IMR-90 (cell line): Measurements from ENCODE around the gene DHX40. TPM values are rescaled to one million over a fixed set of nuclear protein-coding genes. Genes with fewer than 3 reads are reported as not detected.

Experiments used
- ATAC-seq: fragments of 200-7000 bp; cut with Tn5 transposase; 2 replicates; pipeline ENCODE4 v1.9.1; 2020; ENCODE audit warnings: low read depth, mild to moderate bottlenecking, moderate library complexity
- BruUV-seq: library from RNA; stranded (reverse); fragments of 400-500 nt; replicated peaks from 2 replicates; lab custom pipeline; 2021; lab: Mats Ljungman, UMichigan
- CTCF ChIA-PET: fragments of 300-600 bp; formaldehyde crosslinking; extraction: SDS; loops from one replicate; lab custom pipeline; 2021; ENCODE audit warnings: antibody characterized with exemption; lab: Yijun Ruan, JAX
- POLR2A ChIA-PET: fragments of 300-600 bp; sonication (Branson Sonifier 250); formaldehyde crosslinking; loops from one replicate; lab custom pipeline; 2022; ENCODE audit warnings: antibody characterized with exemption; ENCODE audit not compliant: unreplicated experiment; lab: Charles Lee
- DNase-seq: peaks from one replicate; pipeline ENCODE4 v3.0.0; 2013
- H2AFZ ChIP-seq: replicated peaks from 2 replicates; pipeline ENCODE3; 2013; ENCODE audit warnings: low read length, mild to moderate bottlenecking; ENCODE audit not compliant: poor library complexity
- H2AK5ac ChIP-seq: 2 replicates; pipeline ENCODE4 v1.6.1; 2013; ENCODE audit warnings: low read depth, low read length, inconsistent platforms
- H2AK9ac ChIP-seq: replicated peaks from 2 replicates; pipeline ENCODE3; 2013; ENCODE audit warnings: mild to moderate bottlenecking, low read depth, low read length, moderate library complexity; ENCODE audit not compliant: poor library complexity
- H2BK120ac ChIP-seq: 2 replicates; pipeline ENCODE4 v1.6.1; 2013; ENCODE audit warnings: low read depth, low read length, inconsistent platforms
- H2BK15ac ChIP-seq: 3 replicates; pipeline ENCODE4 v1.6.1; 2013; ENCODE audit warnings: low read depth, low read length, inconsistent platforms
- H2BK20ac ChIP-seq: 2 replicates; pipeline ENCODE4 v1.6.1; 2013; ENCODE audit warnings: low read depth, mild to moderate bottlenecking, inconsistent platforms, low read length, moderate library complexity
- H2BK5ac ChIP-seq: 2 replicates; pipeline ENCODE4 v1.6.1; 2013; ENCODE audit warnings: mild to moderate bottlenecking, low read depth, low read length, inconsistent platforms; ENCODE audit not compliant: poor library complexity, severe bottlenecking
- H3K14ac ChIP-seq: replicated peaks from 2 replicates; pipeline ENCODE4 v1.6.1; 2013; ENCODE audit warnings: low read depth, low read length, inconsistent platforms
- H3K18ac ChIP-seq: 2 replicates; pipeline ENCODE4 v1.6.1; 2013; ENCODE audit warnings: low read depth, low read length, control low read depth
- H3K23ac ChIP-seq: 2 replicates; pipeline ENCODE4 v1.6.1; 2013; ENCODE audit warnings: low read depth, low read length, inconsistent platforms
- H3K27ac ChIP-seq: 2 replicates; pipeline ENCODE4 v1.5.1; 2013; ENCODE audit warnings: mild to moderate bottlenecking, control low read depth, low read length; ENCODE audit not compliant: insufficient read depth
- H3K27me3 ChIP-seq: 2 replicates; pipeline ENCODE4 v1.6.1; 2013; ENCODE audit warnings: low read length; ENCODE audit not compliant: control insufficient read depth, insufficient read depth
- H3K36me3 ChIP-seq: 2 replicates; pipeline ENCODE4 v1.6.1; 2013; ENCODE audit warnings: low read length, mixed read lengths; ENCODE audit not compliant: control insufficient read depth, insufficient read depth
- H3K4ac ChIP-seq: 2 replicates; pipeline ENCODE4 v1.6.1; 2013; ENCODE audit warnings: low read depth, low read length, inconsistent platforms
- H3K4me1 ChIP-seq: 2 replicates; pipeline ENCODE4 v1.6.1; 2013; ENCODE audit warnings: low read length, mixed read lengths; ENCODE audit not compliant: control insufficient read depth, insufficient read depth
- H3K4me2 ChIP-seq: 2 replicates; pipeline ENCODE4 v1.6.1; 2013; ENCODE audit warnings: low read depth, mild to moderate bottlenecking, control low read depth, low read length, moderate library complexity
- H3K4me3 ChIP-seq: 2 replicates; pipeline ENCODE4 v1.5.1; 2013; ENCODE audit warnings: low read depth, mild to moderate bottlenecking, control low read depth, low read length, moderate library complexity; ENCODE audit not compliant: insufficient read depth
- H3K56ac ChIP-seq: 2 replicates; pipeline ENCODE4 v1.6.1; 2013; ENCODE audit warnings: low read length, inconsistent platforms; ENCODE audit not compliant: insufficient read depth; ENCODE audit errors: extremely low read depth
- H3K79me1 ChIP-seq, 2 experiments: 2 replicates each; pipeline ENCODE4 v1.6.1; 2013; ENCODE audit warnings: low read length in 2 of 2, inconsistent platforms in 1 of 2, low read depth in 1 of 2
- H3K9ac ChIP-seq: 2 replicates; pipeline ENCODE4 v1.6.1; 2013; ENCODE audit warnings: low read depth, low read length, control low read depth
- H3K9me1 ChIP-seq: 2 replicates; pipeline ENCODE4 v1.6.1; 2013; ENCODE audit warnings: low read length, inconsistent platforms; ENCODE audit not compliant: insufficient read depth
- H3K9me3 ChIP-seq: 2 replicates; pipeline ENCODE4 v1.6.1; 2013; ENCODE audit warnings: low read length; ENCODE audit not compliant: control insufficient read depth, insufficient read depth
- H4K20me1 ChIP-seq: 2 replicates; pipeline ENCODE4 v1.6.1; 2013; ENCODE audit warnings: low read length, inconsistent platforms; ENCODE audit not compliant: insufficient read depth
- H4K5ac ChIP-seq: 2 replicates; pipeline ENCODE4 v1.6.1; 2013; ENCODE audit warnings: mild to moderate bottlenecking, low read depth, low read length, control low read depth
- H4K8ac ChIP-seq, 2 experiments: 2 replicates each; pipeline ENCODE4 v1.6.1; 2013; ENCODE audit warnings: low read depth in 2 of 2, low read length in 2 of 2, control low read depth in 1 of 2, inconsistent platforms in 1 of 2
- H4K91ac ChIP-seq: 2 replicates; pipeline ENCODE4 v1.6.1; 2013; ENCODE audit warnings: low read depth, low read length, inconsistent platforms; ENCODE audit not compliant: insufficient read depth
- BHLHE40 ChIP-seq: fragments of 150-350 bp; IDR thresholded peaks from 2 replicates; pipeline ENCODE4 v1.6.1; 2016; ENCODE audit warnings: mild to moderate bottlenecking, low read depth, low read length
- CHD1 ChIP-seq: IDR thresholded peaks from 2 replicates; pipeline ENCODE4 v1.6.1; 2012; ENCODE audit warnings: low read depth, low read length, improper control_type of control experiment
- CTCF ChIP-seq: conservative IDR thresholded peaks from 2 replicates; pipeline ENCODE4 v1.5.1; 2012; ENCODE audit warnings: mild to moderate bottlenecking, low read depth, low read length, improper control_type of control experiment
- ELK1 ChIP-seq: fragments of 150-350 bp; IDR thresholded peaks from 2 replicates; pipeline ENCODE4 v1.6.1; 2016; ENCODE audit warnings: low read depth, mild to moderate bottlenecking, low read length, moderate library complexity, borderline replicate concordance
- MAFK ChIP-seq: IDR thresholded peaks from 2 replicates; pipeline ENCODE4 v1.6.1; 2012; ENCODE audit warnings: low read depth, low read length, improper control_type of control experiment
- NFE2L2 ChIP-seq: fragments of 150-350 bp; IDR thresholded peaks from 2 replicates; pipeline ENCODE4 v1.6.1; 2016; ENCODE audit warnings: low read depth, mild to moderate bottlenecking, low read length
- RAD21 ChIP-seq: IDR thresholded peaks from 2 replicates; pipeline ENCODE4 v1.6.1; 2012; ENCODE audit warnings: low read length, improper control_type of control experiment
- RFX5 ChIP-seq: IDR thresholded peaks from 2 replicates; pipeline ENCODE4 v1.8.0; 2012; ENCODE audit warnings: low read depth, mild to moderate bottlenecking, low read length, moderate library complexity
- SMC3 ChIP-seq: fragments of 150-350 bp; IDR thresholded peaks from 2 replicates; pipeline ENCODE4 v1.6.1; 2016; ENCODE audit warnings: low read depth, mild to moderate bottlenecking, antibody characterized with exemption, low read length, moderate library complexity
- WGBS, 2 experiments: methylation state at CpG; one replicate each; pipeline versions ENCODE4 v1.1.5 to v1.1.7; 2013; ENCODE audit warnings: missing lambda C conversion rate in 2 of 2; ENCODE audit not compliant: insufficient read length in 1 of 2; ENCODE audit errors: extremely low coverage in 2 of 2; 5-methylcytosine and 5-hydroxymethylcytosine counted together
- dilution Hi-C: fragments of 300-500 bp; cut with HindIII; formaldehyde crosslinking; loops from one replicate; pipeline ENCODE4 v1.14.3; 2018; ENCODE audit warnings: low sequenced_read_pairs; ENCODE audit not compliant: unreplicated experiment
- in situ Hi-C: fragments of 300-500 bp; cut with MboI; formaldehyde crosslinking; loops from 3 replicates; pipeline ENCODE4 v1.14.3; 2019; ENCODE audit warnings: low sequenced_read_pairs, inconsistent platforms, mixed read lengths
- intact Hi-C: fragments of 100-400 bp; cut with micrococcal nuclease; formaldehyde crosslinking; loops from 2 replicates; pipeline ENCODE4 v1.10.0; 2022
- polyA plus RNA-seq, 3 experiments: library from polyadenylated mRNA; depleted of rRNA; stranded (reverse); fragments of >200 nt; gene quantifications; 2 replicates each; pipeline ENCODE4 v1.2.3, GENCODE V29; 2012; ENCODE audit warnings: low replicate concordance in 1 of 3
- total RNA-seq: library from RNA; depleted of rRNA; stranded (reverse); fragments of >200 nt; gene quantifications from 2 replicates; pipeline ENCODE4 v1.2.3, GENCODE V29; 2012

Gene DHX40
- total and polyA plus RNA-seq, 2 of the 4 experiments (the other 2 are of a cell fraction) = 17.4 to 44.4 TPM

GRCh38 chr17:59527931-59528330, 37.5 kb upstream of the DHX40 start:
- Histone ChIP-seq H4K91ac (no peak overlapping the region), H3K27me3 (peaks cover 16% of the 10 kb centered on the region), H2BK15ac (no peak overlapping the region), H2BK120ac (no peak overlapping the region), H3K4me1 (no peaks in the 10 kb centered on the region), H4K5ac (no peak overlapping the region), H3K9me1 (no peaks in the 10 kb centered on the region), H4K8ac (no peak overlapping the region), H3K23ac (no peak overlapping the region), H3K56ac (no peak overlapping the region), H3K14ac (no peak overlapping the region), H3K9ac (no peak overlapping the region), H2AFZ (no peak overlapping the region), H2AK5ac (no peak overlapping the region), H2AK9ac (no peak overlapping the region), H3K4me3 (no peak overlapping the region), H2BK20ac (no peak overlapping the region), H3K4ac (no peak overlapping the region), H3K79me1 (no peaks in the 10 kb centered on the region), H3K4me2 (no peak overlapping the region), H3K27ac (no peak overlapping the region), H3K9me3 (no peaks in the 10 kb centered on the region), H3K18ac (no peak overlapping the region), H3K36me3 (no peaks in the 10 kb centered on the region), H2BK5ac (no peak overlapping the region), H4K20me1 (no peaks in the 10 kb centered on the region)
- intact Hi-C loops (no loop called here), dilution Hi-C loops (no loop called here), in situ Hi-C loops (no loop called here)
- ChIA-PET CTCF (no interaction called here), POLR2A (no interaction called here)
- TF ChIP-seq MAFK (no peak), SMC3 (no peak), CTCF (no peak), RAD21 (no peak), RFX5 (no peak), ELK1 (no peak), NFE2L2 (no peak), CHD1 (no peak), BHLHE40 (no peak)
- BruUV-seq = no TSS peak
- DNase-seq = no peak
- no CpG with 5 or more reads among the region's 1 CpG for WGBS, 2 experiments
- no peak for ATAC-seq
